Ovary (tissue), 9 donors: ENCODE measurements around the gene UNC13D. TPM values are rescaled to one million over a fixed set of nuclear protein-coding genes. Genes with fewer than 3 reads are reported as not detected.

ENCODE experiments used
- DNase-seq, 5 donors: peaks; one replicate each; pipeline ENCODE4 v3.0.0-alpha.2; 2019 to 2020
- H3K27ac ChIP-seq, 2 donors: fragments of 200-600 bp; one replicate each; pipeline versions ENCODE4 v1.5.1 to v1.8.0; 2019 to 2022
- H3K27me3 ChIP-seq: fragments of 200-600 bp; one replicate; pipeline ENCODE4 v1.8.0; 2022
- H3K36me3 ChIP-seq: fragments of 200-600 bp; sonication (generic); one replicate; pipeline ENCODE4 v1.5.1; 2019
- H3K4me1 ChIP-seq: one replicate; pipeline ENCODE4 v1.8.1; 2013; ENCODE audit warnings: mild to moderate bottlenecking, moderate library complexity; ENCODE audit not compliant: insufficient read depth
- H3K4me3 ChIP-seq: fragments of 200-600 bp; sonication (generic); one replicate; pipeline ENCODE4 v1.5.1; 2017
- H3K9me3 ChIP-seq, 2 donors: fragments of 200-600 bp in 1 of 2; sonication (generic) in 1 of 2; one replicate each; pipeline versions ENCODE4 v1.5.1 to v1.8.1; 2013 to 2019; ENCODE audit warnings: mild to moderate bottlenecking in 1 of 2, moderate library complexity in 1 of 2
- EP300 ChIP-seq: sonication (generic); formaldehyde crosslinking; IDR thresholded peaks from one replicate; pipeline ENCODE4 v1.6.1; 2017; ENCODE audit warnings: antibody characterized with exemption
- POLR2A ChIP-seq: fragments of 450-650 bp; IDR thresholded peaks from one replicate; pipeline ENCODE4 v1.6.1; 2017; ENCODE audit warnings: antibody characterized with exemption, mild to moderate bottlenecking, moderate library complexity
- WGBS, 3 donors: extraction: QIAGEN DNeasy Blood & Tissue Kit in 1 of 3; methylation state at CpG; one replicate each; pipeline versions ENCODE4 v1.1.5 to v1.1.7; 2013 to 2017; 5-methylcytosine and 5-hydroxymethylcytosine counted together
- intact Hi-C, 4 donors: fragments of 100-400 bp; cut with DNase I; formaldehyde crosslinking; loops; one replicate each; pipeline versions ENCODE4 v1.11.0 to v1.15.1; 2022 to 2023
- polyA plus RNA-seq, 2 donors: library from polyadenylated mRNA; stranded (reverse); fragments of 200-250 nt in 1 of 2; fragments of 350-450 nt in 1 of 2; fragmentation: Illumina TruSeq in 1 of 2; extraction: RNeasy Lipid Tissue Mini Kit (QIAGEN cat#74804) in 1 of 2; gene quantifications; one replicate each; pipeline ENCODE4 v1.2.3, GENCODE V29; 2013 to 2014
- total RNA-seq, 7 donors: library from RNA; depleted of rRNA in 2 of 7; stranded (reverse); fragments of >200 nt in 2 of 7; fragmentation: NEBNext Ultra II Directional in 3 of 7; extraction: Animal tissue kit (Norgen Biotek cat#: 25700) in 3 of 7; gene quantifications; one replicate each; pipeline versions ENCODE4 v1.1.0 to v1.2.4, GENCODE V29; 2016 to 2023
- TF ChIP-seq, protein P1 (sequence below), 3 donors: fragments of 450-650 bp in 2 of 3; fragments of 200-600 bp in 1 of 3; IDR thresholded peaks; one replicate each; pipeline versions ENCODE4 v1.5.1 to v1.8.0; 2016 to 2022; ENCODE audit warnings: antibody characterized with exemption in 3 of 3, mild to moderate bottlenecking in 1 of 3
- donor health status: DM: no; HTN: no; CAD: no; lungs with moderate emphysema.
- donor health status: DM: no; HTN: no; CAD: no.
- donor health status: Bipolar disorder and iron deficiency.
- donor health status: DM: yes; HTN: yes; CAD: no.
- donor health status: DM: no; HTN: no; CAD: no.
- donor health status: DM: yes; HTN: yes; CAD: no.

Gene UNC13D
- total and polyA plus RNA-seq, 9 donors: 8.9 to 24.9 (median 14.1) TPM

- intact Hi-C loops: no loop called here
- TF ChIP-seq POLR2A (no peak), EP300 (no peak)
- TF ChIP-seq, protein P1, sequence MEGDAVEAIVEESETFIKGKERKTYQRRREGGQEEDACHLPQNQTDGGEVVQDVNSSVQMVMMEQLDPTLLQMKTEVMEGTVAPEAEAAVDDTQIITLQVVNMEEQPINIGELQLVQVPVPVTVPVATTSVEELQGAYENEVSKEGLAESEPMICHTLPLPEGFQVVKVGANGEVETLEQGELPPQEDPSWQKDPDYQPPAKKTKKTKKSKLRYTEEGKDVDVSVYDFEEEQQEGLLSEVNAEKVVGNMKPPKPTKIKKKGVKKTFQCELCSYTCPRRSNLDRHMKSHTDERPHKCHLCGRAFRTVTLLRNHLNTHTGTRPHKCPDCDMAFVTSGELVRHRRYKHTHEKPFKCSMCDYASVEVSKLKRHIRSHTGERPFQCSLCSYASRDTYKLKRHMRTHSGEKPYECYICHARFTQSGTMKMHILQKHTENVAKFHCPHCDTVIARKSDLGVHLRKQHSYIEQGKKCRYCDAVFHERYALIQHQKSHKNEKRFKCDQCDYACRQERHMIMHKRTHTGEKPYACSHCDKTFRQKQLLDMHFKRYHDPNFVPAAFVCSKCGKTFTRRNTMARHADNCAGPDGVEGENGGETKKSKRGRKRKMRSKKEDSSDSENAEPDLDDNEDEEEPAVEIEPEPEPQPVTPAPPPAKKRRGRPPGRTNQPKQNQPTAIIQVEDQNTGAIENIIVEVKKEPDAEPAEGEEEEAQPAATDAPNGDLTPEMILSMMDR (IDR thresholded peaks at IDR 0.05): no peak
- DNase-seq: no peak
- 52 to 84% (median 56%) methylated on average over 8 to 24 of the region's 24 CpGs for WGBS, 3 donors
- no peak overlapping the region for H3K27ac ChIP-seq
- no peaks in the 10 kb centered on the region for H3K4me1 ChIP-seq
- no peak overlapping the region for H3K4me3 ChIP-seq
- no peaks in the 10 kb centered on the region for H3K36me3 ChIP-seq
- no peaks in the 10 kb centered on the region for H3K9me3 ChIP-seq
- H3K27me3 ChIP-seq: no peaks in the 10 kb centered on the region
Measured at GRCh38 chr17:75834928-75835653, 9.1 kb downstream of the UNC13D start.

DNA sequence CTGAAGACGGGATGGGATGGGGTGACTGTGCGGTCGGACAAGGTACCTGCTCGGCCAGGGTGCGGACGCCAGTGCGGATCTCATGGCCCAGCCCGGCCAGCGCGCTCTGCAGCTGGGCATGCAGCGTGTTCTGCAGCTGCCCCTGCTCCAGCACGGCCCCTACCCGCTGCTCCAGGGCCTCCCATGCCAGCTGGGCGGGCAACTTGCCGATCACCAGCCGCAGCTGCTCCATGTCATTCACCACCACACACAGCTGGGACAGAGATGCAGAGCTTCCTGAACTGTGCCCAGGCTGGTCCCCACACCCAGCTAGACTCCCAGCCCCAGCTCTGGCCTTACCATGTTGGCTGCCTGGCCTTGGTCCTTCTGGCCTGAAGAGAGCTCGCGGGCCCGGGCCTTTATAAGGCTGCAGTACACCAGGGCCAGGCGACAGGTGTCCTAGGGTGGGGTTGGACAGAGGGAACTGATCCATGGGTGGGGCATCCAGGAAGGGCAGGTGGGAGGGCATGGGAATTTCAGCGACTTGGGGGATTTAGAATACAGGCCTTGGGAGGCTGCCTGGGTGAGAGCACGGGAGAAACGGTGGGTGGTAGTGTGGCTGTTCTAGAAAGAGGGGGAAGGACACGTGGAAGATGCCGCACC lies 9.8 kb downstream of the UNC13D start:
- H3K4me3 ChIP-seq: no peak overlapping the region
- 92 to 94% (median 94%) methylated on average over 19 to 25 of the region's 25 CpGs for WGBS, 3 donors
- no peaks in the 10 kb centered on the region for H3K4me1 ChIP-seq
- H3K9me3 ChIP-seq: no peaks in the 10 kb centered on the region
- no peak for DNase-seq
- intact Hi-C loops: no loop called here
- TF ChIP-seq, protein P1 (IDR thresholded peaks at IDR 0.05): no peak
- TF ChIP-seq POLR2A (no peak), EP300 (no peak)
- H3K27me3 ChIP-seq: no peaks in the 10 kb centered on the region
- no peaks in the 10 kb centered on the region for H3K36me3 ChIP-seq
- no peak overlapping the region for H3K27ac ChIP-seq

DNA sequence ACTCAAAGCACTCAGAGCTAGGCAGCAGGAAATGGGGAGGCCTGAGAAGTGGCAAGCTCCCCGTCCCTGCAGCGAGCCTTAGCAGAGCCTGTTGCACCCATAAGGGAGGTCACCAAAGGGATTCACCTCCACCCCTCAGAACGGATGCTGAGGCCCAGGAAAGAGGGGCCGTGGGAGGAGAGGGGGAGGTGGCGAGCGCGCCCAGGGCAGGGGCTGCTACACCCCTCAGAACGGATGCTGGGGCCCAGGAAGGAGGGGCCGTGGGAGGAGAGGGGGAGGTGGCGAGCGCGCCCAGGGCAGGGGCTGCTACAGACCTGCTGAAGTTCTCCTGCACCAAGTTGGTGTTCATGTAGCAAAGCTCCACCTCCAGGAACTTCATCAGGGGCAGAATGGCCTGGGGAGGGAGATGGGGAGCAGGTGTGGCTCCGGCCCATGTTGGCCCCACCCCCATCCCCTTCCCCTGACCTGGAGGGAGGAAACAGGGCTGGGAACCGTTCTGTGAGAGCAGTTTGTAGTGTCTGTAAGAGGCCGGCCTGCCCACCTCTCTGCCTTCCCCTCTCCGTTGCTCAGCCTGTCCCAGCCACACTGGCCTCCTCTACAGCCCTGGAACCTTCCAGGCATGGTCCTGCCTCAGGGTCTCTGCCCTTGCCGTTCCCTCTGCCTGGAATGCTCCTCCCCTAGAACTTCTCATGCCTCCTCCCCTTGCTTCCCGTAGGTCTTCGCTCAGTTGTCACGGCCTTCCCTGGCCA lies 11.4 kb downstream of the UNC13D start:
- no peak overlapping the region for H3K4me3 ChIP-seq
- WGBS, 3 donors: 58 to 65% (median 60%) methylated on average over 20 of the region's 20 CpGs
- TF ChIP-seq POLR2A (no peak), EP300 (no peak)
- TF ChIP-seq, protein P1 (IDR thresholded peaks at IDR 0.05): no peak
- no peaks in the 10 kb centered on the region for H3K36me3 ChIP-seq
- H3K27ac ChIP-seq: no peak overlapping the region
- intact Hi-C loops: no loop called here
- peaks cover 2% of the 10 kb centered on the region for H3K4me1 ChIP-seq
- DNase-seq: no peak
- H3K9me3 ChIP-seq: no peaks in the 10 kb centered on the region
- no peaks in the 10 kb centered on the region for H3K27me3 ChIP-seq

DNA sequence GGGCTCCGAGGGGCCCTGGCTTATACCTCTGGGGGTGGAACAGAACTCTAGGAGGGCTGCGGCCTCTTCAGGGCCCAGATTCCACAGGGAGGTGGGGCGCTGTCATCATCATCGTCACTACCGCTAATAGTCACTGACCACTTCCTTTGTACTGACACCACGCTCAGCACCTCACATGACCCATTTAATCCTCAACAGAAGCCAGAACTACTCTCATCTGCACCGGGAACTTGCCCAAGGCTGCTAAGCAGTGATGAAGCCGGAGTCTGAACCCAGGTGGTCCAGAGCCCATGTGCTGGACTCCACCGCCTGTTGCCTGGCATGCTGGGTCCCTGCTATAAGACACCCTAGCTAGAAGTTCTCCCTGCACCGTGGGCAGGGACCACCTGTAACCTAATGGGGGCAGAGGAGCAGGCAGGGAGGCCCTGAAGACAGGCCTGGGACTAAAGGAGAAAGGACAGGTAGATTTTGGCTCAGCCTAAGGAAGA lies 12.0 kb downstream of the UNC13D start:
- TF ChIP-seq, protein P1 (IDR thresholded peaks at IDR 0.05): no peak
- TF ChIP-seq EP300 (no peak), POLR2A (no peak)
- Histone ChIP-seq H3K27me3 (no peaks in the 10 kb centered on the region), H3K27ac (no peak overlapping the region), H3K4me3 (no peak overlapping the region), H3K36me3 (no peaks in the 10 kb centered on the region), H3K9me3 (no peaks in the 10 kb centered on the region), H3K4me1 (peaks cover 3% of the 10 kb centered on the region)
- WGBS, 3 donors: 78 to 90% (median 80%) methylated on average over 10 of the region's 10 CpGs
- DNase-seq: no peak
- intact Hi-C loops: no loop called here
